Esophagus muscularis mucosa (tissue), 3 donors: ENCODE results near the gene PHOX2A.

Experiments used
- CTCF ChIP-seq, 3 experiments: fragments of 200-600 bp in 2 of 3; fragments of 450-650 bp in 1 of 3; sonication (generic) in 2 of 3; IDR thresholded peaks; one replicate each; pipeline ENCODE4 v1.5.1; 2017 to 2019; ENCODE audit warnings: antibody characterized with exemption in 3 of 3, mild to moderate bottlenecking in 2 of 3, moderate library complexity in 1 of 3
- POLR2AphosphoS5 ChIP-seq, 2 donors: sonication (generic); formaldehyde crosslinking; IDR thresholded peaks; one replicate each; pipeline ENCODE4 v1.6.1; 2017; ENCODE audit warnings: antibody characterized with exemption in 2 of 2

GRCh38 chr11:72260574-72260973, 16.6 kb upstream of the PHOX2A start:
- TF ChIP-seq POLR2AphosphoS5 (IDR thresholded peaks at IDR 0.05): no peak
- no peak for TF ChIP-seq CTCF (IDR thresholded peaks at IDR 0.05)
